Suprapubic skin (tissue), 4 donors: ENCODE data around the gene TMTC1.

Source experiments
- CTCF ChIP-seq, 2 donors: fragments of 200-600 bp in 1 of 2; fragments of 450-650 bp in 1 of 2; sonication (generic) in 1 of 2; IDR thresholded peaks; one replicate each; pipeline ENCODE4 v1.5.1; 2016 to 2019; ENCODE audit warnings: antibody characterized with exemption in 2 of 2, mild to moderate bottlenecking in 1 of 2, moderate library complexity in 1 of 2
- EP300 ChIP-seq: sonication (generic); formaldehyde crosslinking; IDR thresholded peaks from one replicate; pipeline ENCODE4 v1.6.1; 2017; ENCODE audit warnings: antibody characterized with exemption
- POLR2A ChIP-seq, 2 donors: fragments of 450-650 bp; IDR thresholded peaks; one replicate each; pipeline ENCODE4 v1.6.1; 2017; ENCODE audit warnings: antibody characterized with exemption in 2 of 2, mild to moderate bottlenecking in 2 of 2, moderate library complexity in 2 of 2
- POLR2AphosphoS5 ChIP-seq, 3 donors: sonication (generic); formaldehyde crosslinking; IDR thresholded peaks; one replicate each; pipeline ENCODE4 v1.6.1; 2017; ENCODE audit warnings: antibody characterized with exemption in 3 of 3

DNA sequence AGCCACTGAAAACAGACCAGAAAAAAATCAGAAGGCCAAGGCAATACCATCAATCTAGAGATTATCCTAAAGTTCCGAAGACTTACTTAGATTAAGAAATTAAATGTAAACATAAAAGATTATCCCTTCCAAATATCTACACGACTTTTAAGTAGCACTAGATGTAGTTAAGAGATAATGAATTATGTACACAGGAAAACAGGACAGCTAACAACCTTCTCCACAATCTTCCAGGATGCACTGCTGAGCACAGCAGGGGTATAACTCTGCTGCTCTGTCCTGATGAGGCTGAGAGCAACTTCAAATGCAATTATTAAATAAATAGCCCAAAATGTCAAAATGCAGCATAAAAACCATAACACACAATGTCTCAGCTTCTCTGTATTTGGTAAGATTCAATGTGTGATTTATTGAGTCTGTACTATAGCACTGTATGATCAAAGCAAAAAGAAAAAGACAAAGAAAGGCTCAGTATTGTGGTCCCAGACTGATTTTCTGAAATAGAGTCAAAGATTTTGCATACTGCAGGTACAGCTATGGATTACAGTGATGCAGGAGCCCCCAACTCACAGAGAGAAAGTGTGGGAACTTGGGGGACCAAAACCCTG is 56.9 kb downstream of the TMTC1 start:
- TF ChIP-seq CTCF (IDR thresholded peaks at IDR 0.05) (no peak), POLR2A (IDR thresholded peaks at IDR 0.05) (no peak), EP300 (no peak), POLR2AphosphoS5 (IDR thresholded peaks at IDR 0.05) (no peak)
